Measurements from ENCODE around the gene INS.
A peak's percentile ranks its signal among the peaks of the same experiment; 100 is the strongest.

The INS gene

DNA sequence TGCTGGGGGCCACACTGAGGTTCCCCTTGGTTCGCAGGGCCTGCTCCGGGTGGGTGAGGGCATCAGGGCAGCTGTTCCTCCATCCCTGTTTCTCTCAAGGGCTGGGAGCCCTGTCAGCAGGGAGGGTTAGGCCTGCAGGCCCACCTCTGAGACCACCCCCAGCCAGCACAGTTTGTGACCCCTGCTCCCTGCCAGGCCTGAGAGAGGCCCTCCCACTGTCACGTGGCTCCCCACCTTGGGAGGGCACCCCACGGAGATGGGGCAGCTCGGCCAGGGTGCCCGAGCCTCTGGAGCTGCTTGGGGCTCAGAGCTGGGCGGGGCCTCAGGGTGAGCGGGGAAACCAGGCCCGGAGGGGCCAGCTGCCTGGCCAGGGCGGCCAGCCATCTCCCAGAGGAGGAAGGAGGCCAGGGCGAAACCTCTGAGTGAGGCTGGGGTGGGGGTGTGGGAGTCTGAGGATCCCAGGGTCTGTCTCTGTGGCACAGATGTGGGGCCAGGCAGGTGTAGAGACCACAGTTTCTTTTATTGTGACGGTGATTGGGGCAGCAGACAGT is 2.5 kb upstream of the INS start:
- no peak overlapping the region for H3K4me3 ChIP-seq (ENCODE audit: low read length)
- no peak for DNase-seq (ENCODE audit: low read depth)
- TF ChIP-seq, protein P1, sequence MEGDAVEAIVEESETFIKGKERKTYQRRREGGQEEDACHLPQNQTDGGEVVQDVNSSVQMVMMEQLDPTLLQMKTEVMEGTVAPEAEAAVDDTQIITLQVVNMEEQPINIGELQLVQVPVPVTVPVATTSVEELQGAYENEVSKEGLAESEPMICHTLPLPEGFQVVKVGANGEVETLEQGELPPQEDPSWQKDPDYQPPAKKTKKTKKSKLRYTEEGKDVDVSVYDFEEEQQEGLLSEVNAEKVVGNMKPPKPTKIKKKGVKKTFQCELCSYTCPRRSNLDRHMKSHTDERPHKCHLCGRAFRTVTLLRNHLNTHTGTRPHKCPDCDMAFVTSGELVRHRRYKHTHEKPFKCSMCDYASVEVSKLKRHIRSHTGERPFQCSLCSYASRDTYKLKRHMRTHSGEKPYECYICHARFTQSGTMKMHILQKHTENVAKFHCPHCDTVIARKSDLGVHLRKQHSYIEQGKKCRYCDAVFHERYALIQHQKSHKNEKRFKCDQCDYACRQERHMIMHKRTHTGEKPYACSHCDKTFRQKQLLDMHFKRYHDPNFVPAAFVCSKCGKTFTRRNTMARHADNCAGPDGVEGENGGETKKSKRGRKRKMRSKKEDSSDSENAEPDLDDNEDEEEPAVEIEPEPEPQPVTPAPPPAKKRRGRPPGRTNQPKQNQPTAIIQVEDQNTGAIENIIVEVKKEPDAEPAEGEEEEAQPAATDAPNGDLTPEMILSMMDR (conservative IDR thresholded peaks at IDR 0.05; ENCODE audit: low read length): no peak

DNA sequence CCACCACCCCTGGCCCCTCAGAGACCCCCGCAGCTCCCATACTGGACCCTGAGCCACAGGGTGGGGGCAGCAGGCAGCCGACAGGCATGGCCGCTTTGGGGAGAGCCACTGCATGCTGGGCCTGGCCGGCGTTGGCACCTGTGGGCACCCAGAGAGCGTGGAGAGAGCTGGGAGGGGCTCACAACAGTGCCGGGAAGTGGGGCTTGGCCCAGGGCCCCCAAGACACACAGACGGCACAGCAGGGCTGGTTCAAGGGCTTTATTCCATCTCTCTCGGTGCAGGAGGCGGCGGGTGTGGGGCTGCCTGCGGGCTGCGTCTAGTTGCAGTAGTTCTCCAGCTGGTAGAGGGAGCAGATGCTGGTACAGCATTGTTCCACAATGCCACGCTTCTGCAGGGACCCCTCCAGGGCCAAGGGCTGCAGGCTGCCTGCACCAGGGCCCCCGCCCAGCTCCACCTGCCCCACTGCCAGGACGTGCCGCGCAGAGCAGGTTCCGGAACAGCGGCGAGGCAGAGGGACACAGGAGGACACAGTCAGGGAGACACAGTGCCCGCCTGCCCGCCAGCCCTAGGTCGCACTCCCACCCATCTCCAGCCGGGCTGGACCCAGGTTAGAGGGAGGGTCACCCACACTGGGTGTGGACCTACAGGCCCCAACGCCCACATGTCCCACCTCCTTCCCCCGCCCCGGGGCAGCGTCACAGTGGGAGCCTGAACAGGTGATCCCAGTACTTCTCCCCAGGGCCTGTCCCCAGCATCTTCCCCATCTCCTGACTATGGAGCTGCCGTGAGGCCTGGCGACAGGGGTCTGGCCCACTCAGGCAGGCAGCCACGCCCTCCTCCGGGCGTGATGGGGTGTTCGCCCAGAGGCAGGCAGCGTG is 1.2 kb downstream of the INS start:
- no peak for DNase-seq (ENCODE audit: low read depth)
- no peak overlapping the region for H3K4me3 ChIP-seq (ENCODE audit: low read length)
- TF ChIP-seq, protein P1 (conservative IDR thresholded peaks at IDR 0.05; ENCODE audit: low read length): no peak

DNA sequence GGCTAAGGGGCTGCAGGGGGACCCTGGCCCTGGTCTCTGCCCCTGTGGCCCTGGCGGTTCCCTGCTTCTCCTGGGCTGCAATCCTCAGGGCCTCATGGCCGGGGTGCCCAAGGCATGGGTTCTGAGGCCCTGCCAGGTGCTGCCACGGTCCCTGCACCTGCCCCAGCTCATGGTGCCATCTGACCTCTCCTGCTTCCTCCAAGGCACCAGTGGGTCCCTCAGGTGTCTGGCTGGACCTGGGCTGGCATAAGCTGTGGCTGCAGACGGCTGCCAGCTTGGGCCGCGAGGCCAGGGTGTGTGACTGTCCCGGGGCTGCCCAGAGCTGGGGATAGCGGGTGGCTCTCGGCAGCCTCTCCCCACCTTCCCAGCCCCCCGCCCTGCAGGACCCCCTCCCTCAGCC is 2.0 kb downstream of the INS start:
- DNase-seq (ENCODE audit: low read depth): no peak
- TF ChIP-seq, protein P1 (conservative IDR thresholded peaks at IDR 0.05; ENCODE audit: low read length): no peak
- H3K4me3 ChIP-seq (ENCODE audit: low read length): no peak overlapping the region

DNA sequence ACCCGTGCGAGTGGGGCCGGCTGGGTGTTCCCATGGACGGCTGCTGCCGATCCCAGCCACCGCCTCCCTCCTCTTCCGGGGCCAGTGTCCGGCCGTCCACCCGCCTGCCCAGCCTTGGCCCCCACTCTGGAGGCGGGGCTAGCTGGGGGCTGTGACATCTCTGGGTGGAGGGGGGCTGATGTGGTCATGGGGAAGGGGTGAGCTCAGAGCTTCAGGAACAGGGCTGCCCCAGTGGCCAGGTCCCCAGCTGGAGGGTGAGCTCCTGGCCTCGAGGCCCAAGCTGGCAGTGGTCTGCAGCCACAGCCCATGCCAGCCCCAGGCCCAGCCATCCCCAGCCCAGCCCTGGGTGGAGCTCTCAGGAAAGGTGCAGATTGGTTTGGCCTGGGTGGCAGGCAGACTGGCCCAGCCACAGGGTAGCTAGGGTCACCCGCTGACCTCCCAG is 2.7 kb downstream of the INS start:
- H3K4me3 ChIP-seq (ENCODE audit: low read length): no peak overlapping the region
- DNase-seq (ENCODE audit: low read depth): no peak
- TF ChIP-seq, protein P1 (conservative IDR thresholded peaks at IDR 0.05; ENCODE audit: low read length): no peak

DNA sequence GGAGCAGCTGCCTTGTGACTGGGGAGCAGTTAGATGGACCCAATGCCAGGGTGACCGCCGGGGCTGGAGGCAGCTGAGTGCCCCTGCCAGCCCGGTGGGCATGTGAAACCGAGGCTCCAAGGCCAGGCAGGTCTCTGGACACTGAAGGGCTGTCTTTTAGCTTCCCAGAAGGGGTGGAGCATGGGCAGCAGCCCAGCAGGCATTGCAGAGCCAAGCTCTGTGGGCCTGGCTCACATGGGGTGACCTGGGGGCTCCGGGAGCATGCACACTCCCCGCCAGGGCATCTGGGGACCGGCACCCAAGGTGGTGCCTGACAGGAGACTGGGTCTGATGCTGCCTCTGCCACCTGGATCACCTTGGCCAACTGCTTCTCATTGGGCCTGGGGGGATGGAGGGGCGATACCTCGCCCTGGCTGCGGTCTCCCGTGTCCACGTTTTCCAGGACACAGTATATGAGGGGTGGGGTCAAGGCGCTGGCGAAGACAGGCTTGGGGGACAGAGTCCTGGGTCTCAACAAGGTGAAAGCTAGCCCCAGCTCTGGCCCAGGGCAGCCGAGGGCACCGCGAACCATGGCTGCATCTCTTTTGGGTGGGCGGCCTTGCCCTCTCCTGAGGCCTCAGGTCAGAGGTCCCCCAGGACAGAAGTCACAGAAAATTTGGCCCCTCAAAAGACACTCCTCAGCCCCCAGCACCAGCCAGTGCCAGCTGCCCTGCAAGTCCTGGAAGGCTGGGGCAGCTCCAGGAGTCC is 3.5 kb downstream of the INS start:
- DNase-seq (ENCODE audit: low read depth): no peak
- H3K4me3 ChIP-seq (ENCODE audit: low read length): no peak overlapping the region
- TF ChIP-seq, protein P1 (conservative IDR thresholded peaks at IDR 0.05; ENCODE audit: low read length): no peak

DNA sequence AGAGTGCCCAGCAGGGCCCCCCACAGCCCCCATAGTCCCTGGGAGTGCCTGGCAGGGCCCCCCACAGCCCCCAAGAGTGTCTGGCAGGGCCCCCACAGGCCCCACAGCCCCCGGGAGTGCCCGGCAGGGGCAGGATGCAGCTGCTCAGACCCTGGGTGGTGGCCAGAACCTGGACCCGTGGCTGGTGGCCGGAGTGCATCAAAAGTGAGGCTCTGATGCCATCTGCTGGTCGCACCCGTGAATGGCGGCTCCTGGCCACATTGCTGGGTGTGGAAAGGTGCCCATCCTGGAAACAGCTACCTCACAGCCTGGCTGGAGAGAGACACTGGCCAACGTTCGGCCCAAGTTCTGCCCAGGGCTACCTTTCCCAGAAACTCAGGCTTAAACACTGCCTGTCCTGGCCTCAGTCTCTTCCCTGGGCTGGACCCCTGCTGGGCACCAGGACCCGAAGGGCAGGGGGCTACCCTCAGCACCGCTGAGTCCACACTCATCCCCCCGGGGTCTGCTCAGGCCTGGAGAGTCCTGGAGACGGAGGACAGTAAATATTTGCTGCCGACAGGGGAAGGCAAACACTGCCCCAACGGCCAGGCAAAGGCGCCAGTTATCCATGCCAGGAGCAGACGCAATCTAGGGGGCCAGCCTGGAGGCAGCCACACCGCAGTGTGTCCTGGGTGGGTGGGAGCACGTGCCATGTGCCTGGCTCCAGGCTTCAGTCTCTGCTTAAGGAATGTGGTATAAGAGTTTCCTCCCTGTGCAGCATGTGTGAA is 4.4 kb downstream of the INS start:
- peak; percentile 25 for DNase-seq (ENCODE audit: low read depth)
- no peak overlapping the region for H3K4me3 ChIP-seq (ENCODE audit: low read length)
- TF ChIP-seq, protein P1 (conservative IDR thresholded peaks at IDR 0.05; ENCODE audit: low read length): peak; percentile 75

Measured in AG10803 (cell line).